GM12872 (cell line): Measurements from ENCODE around the gene GDA.

Experiments used
- CTCF ChIP-seq: IDR thresholded peaks from 3 replicates; pipeline ENCODE4 v1.5.1; 2011; ENCODE audit warnings: low read depth, mild to moderate bottlenecking, low read length, moderate library complexity; ENCODE audit not compliant: insufficient read depth

The GDA gene

GRCh38 chr9:72150661-72151060 is 1.4 kb downstream of the GDA start:
- TF ChIP-seq CTCF, result no peak

GRCh38 chr9:72151104-72151503 is 1.9 kb downstream of the GDA start:
- no peak for TF ChIP-seq CTCF

GRCh38 chr9:72154468-72155285 is 5.4 kb downstream of the GDA start:
- no peak for TF ChIP-seq CTCF

GRCh38 chr9:72155301-72155700 is 6.1 kb downstream of the GDA start:
- TF ChIP-seq CTCF, result no peak

- TF ChIP-seq CTCF, result no peak
Measured at GRCh38 chr9:72156586-72156985, 7.3 kb downstream of the GDA start.

GRCh38 chr9:72158680-72159079 is 9.4 kb downstream of the GDA start:
- no peak for TF ChIP-seq CTCF

- no peak for TF ChIP-seq CTCF
Measured at GRCh38 chr9:72160446-72161123, 11.3 kb downstream of the GDA start.
